HG02852 (cell line): Measurements from ENCODE around the gene GRIK2.

Experiments
- ATAC-seq: cut with Tn5 transposase; IDR thresholded peaks from one replicate; pipeline ENCODE4 v1.9.1; 2021; ENCODE audit warnings: mild to moderate bottlenecking, moderate library complexity; ENCODE audit not compliant: unreplicated experiment

GRIK2 gene

GRCh38 chr6:101534821-101535220 is 141.3 kb downstream of the GRIK2 start:
- ATAC-seq = no peak

GRCh38 chr6:101537753-101538316 is 144.3 kb downstream of the GRIK2 start:
- ATAC-seq = no peak

GRCh38 chr6:101539510-101540245 is 146.2 kb downstream of the GRIK2 start:
- no peak for ATAC-seq

GRCh38 chr6:101541894-101542293 is 148.4 kb downstream of the GRIK2 start:
- ATAC-seq = no peak

GRCh38 chr6:101543796-101544195 is 150.3 kb downstream of the GRIK2 start:
- no peak for ATAC-seq

- ATAC-seq = no peak
Observed at GRCh38 chr6:101544286-101544685, 150.8 kb downstream of the GRIK2 start.

GRCh38 chr6:101545191-101545590 is 151.7 kb downstream of the GRIK2 start:
- ATAC-seq = no peak

GRCh38 chr6:101550451-101550850 is 156.9 kb downstream of the GRIK2 start:
- no peak for ATAC-seq

GRCh38 chr6:101554231-101554630 is 160.7 kb downstream of the GRIK2 start:
- ATAC-seq = no peak

- ATAC-seq = no peak
Observed at GRCh38 chr6:101558712-101559111, 165.2 kb downstream of the GRIK2 start.

GRCh38 chr6:101572627-101573026 is 179.1 kb downstream of the GRIK2 start:
- no peak for ATAC-seq

- ATAC-seq = no peak
Observed at GRCh38 chr6:101577091-101577490, 183.6 kb downstream of the GRIK2 start.

GRCh38 chr6:101578306-101578705 is 184.8 kb downstream of the GRIK2 start:
- no peak for ATAC-seq

GRCh38 chr6:101582792-101583191 is 189.3 kb downstream of the GRIK2 start:
- no peak for ATAC-seq

- ATAC-seq = no peak
Observed at GRCh38 chr6:101585501-101585900, 192.0 kb downstream of the GRIK2 start.

- no peak for ATAC-seq
Observed at GRCh38 chr6:101588343-101588742, 194.8 kb downstream of the GRIK2 start.

GRCh38 chr6:101595276-101595675 is 201.8 kb downstream of the GRIK2 start:
- ATAC-seq = no peak

GRCh38 chr6:101597693-101598092 is 204.2 kb downstream of the GRIK2 start:
- ATAC-seq = no peak

GRCh38 chr6:101605426-101605825 is 211.9 kb downstream of the GRIK2 start:
- ATAC-seq = no peak

GRCh38 chr6:101605874-101606273 is 212.4 kb downstream of the GRIK2 start:
- peak; percentile 76 for ATAC-seq

GRCh38 chr6:101607111-101607690 is 213.7 kb downstream of the GRIK2 start:
- ATAC-seq = no peak

- ATAC-seq = no peak
Observed at GRCh38 chr6:101608703-101609102, 215.2 kb downstream of the GRIK2 start.
